ENCODE measurements around the gene TNKS2. TPM values are rescaled to one million over a fixed set of nuclear protein-coding genes. Genes with fewer than 3 reads are reported as not detected.
"Not testable (repeated sequence)": the region's sequence is repeated elsewhere in the genome, so short reads cannot be mapped to it uniquely, and the experiment has no call there.

The TNKS2 gene
- polyA plus RNA-seq, 12 donors, result 28.3 to 48.8 (median 42.9) TPM; not detected in 1

- DNase-seq, result no peak
Measured at GRCh38 chr10:91787810-91788209, 10.4 kb upstream of the TNKS2 start.

GRCh38 chr10:91788527-91788926, 9.7 kb upstream of the TNKS2 start:
- DNase-seq, result no peak

- DNase-seq, result peak; percentile 4
Measured at GRCh38 chr10:91796331-91797047, 1.7 kb upstream of the TNKS2 start.

- DNase-seq, result peak; percentile 3
Measured at GRCh38 chr10:91797048-91797690, 1.1 kb upstream of the TNKS2 start.

- peak; percentile 46 for DNase-seq
Measured at GRCh38 chr10:91798649-91799611, 704 bp downstream of the TNKS2 start.

GRCh38 chr10:91799612-91799975, 1.4 kb downstream of the TNKS2 start:
- no peak for DNase-seq

- DNase-seq, result peak; percentile 5
Measured at GRCh38 chr10:91800182-91800581, 2.0 kb downstream of the TNKS2 start.

GRCh38 chr10:91800756-91801155, 2.5 kb downstream of the TNKS2 start:
- no peak for DNase-seq

- no peak for DNase-seq
Measured at GRCh38 chr10:91803386-91804125, 5.3 kb downstream of the TNKS2 start.

GRCh38 chr10:91804126-91804510, 5.9 kb downstream of the TNKS2 start:
- DNase-seq, result no peak

- DNase-seq, result no peak
Measured at GRCh38 chr10:91805110-91805838, 7.0 kb downstream of the TNKS2 start.

GRCh38 chr10:91807264-91807663, 9.0 kb downstream of the TNKS2 start:
- not testable (repeated sequence) for DNase-seq

GRCh38 chr10:91813251-91813650, 15.0 kb downstream of the TNKS2 start:
- DNase-seq, result no peak

- no peak for DNase-seq
Measured at GRCh38 chr10:91816981-91817380, 18.8 kb downstream of the TNKS2 start.

GRCh38 chr10:91820144-91820543, 21.9 kb downstream of the TNKS2 start:
- no peak for DNase-seq

- DNase-seq, result no peak
Measured at GRCh38 chr10:91824076-91824475, 25.9 kb downstream of the TNKS2 start.

- DNase-seq, result no peak
Measured at GRCh38 chr10:91829268-91829667, 31.0 kb downstream of the TNKS2 start.

- no peak for DNase-seq
Measured at GRCh38 chr10:91838199-91838598, 40.0 kb downstream of the TNKS2 start.

GRCh38 chr10:91843083-91843482, 44.9 kb downstream of the TNKS2 start:
- DNase-seq, result no peak

GRCh38 chr10:91856637-91857036, 58.4 kb downstream of the TNKS2 start:
- no peak for DNase-seq

GRCh38 chr10:91860885-91861284, 62.7 kb downstream of the TNKS2 start:
- DNase-seq, result no peak

Measured in muscle of arm (tissue), 12 donors.